Psoas muscle (tissue), 8 donors: ENCODE data around the gene SOX1. TPM values are rescaled to one million over a fixed set of nuclear protein-coding genes. Genes with fewer than 3 reads are reported as not detected.

Source experiments
- ATAC-seq, 4 donors: fragments of 200-7000 bp; cut with Tn5 transposase; one replicate each; pipeline ENCODE4 v1.9.1; 2020; ENCODE audit warnings: moderate library complexity in 3 of 4, mild to moderate bottlenecking in 2 of 4
- DNase-seq, 2 donors: peaks; one replicate each; pipeline ENCODE4 v3.0.0-alpha.2; 2020
- H3K27ac ChIP-seq: fragments of 200-600 bp; one replicate; pipeline ENCODE4 v1.8.0; 2022
- H3K27me3 ChIP-seq, 3 donors: fragments of 200-600 bp in 1 of 3; one replicate each; pipeline versions ENCODE4 v1.6.1 to v1.8.0; 2013 to 2022; ENCODE audit warnings: low read length in 2 of 3, mild to moderate bottlenecking in 2 of 3, moderate library complexity in 1 of 3; ENCODE audit not compliant: insufficient read depth in 3 of 3
- H3K36me3 ChIP-seq, 2 donors: fragments of 200-600 bp in 1 of 2; one replicate each; pipeline versions ENCODE4 v1.6.1 to v1.8.0; 2013 to 2022; ENCODE audit warnings: low read depth in 1 of 2, mild to moderate bottlenecking in 1 of 2, moderate library complexity in 1 of 2; ENCODE audit not compliant: insufficient read depth in 1 of 2
- H3K4me1 ChIP-seq: fragments of 200-600 bp; one replicate; pipeline ENCODE4 v1.8.0; 2022
- H3K4me3 ChIP-seq: fragments of 200-600 bp; one replicate; pipeline ENCODE4 v1.8.0; 2022; ENCODE audit warnings: mild to moderate bottlenecking
- H3K9me3 ChIP-seq: fragments of 200-600 bp; one replicate; pipeline ENCODE4 v1.8.0; 2022
- WGBS, 3 donors: extraction: QIAGEN DNeasy Blood & Tissue Kit; methylation state at CpG; one replicate each; pipeline versions ENCODE4 v1.1.6 to v1.1.7; 2013; 5-methylcytosine and 5-hydroxymethylcytosine counted together
- intact Hi-C, 2 donors: fragments of 100-400 bp; cut with DNase I; formaldehyde crosslinking; loops; one replicate each; pipeline versions ENCODE4 v1.11.0 to v1.14.2; 2022
- polyA plus RNA-seq, 3 donors: library from polyadenylated mRNA; stranded (reverse); fragments of 200-250 nt; gene quantifications; one replicate each; pipeline ENCODE4 v1.2.3, GENCODE V29; 2013
- total RNA-seq, 4 donors: library from RNA; stranded (reverse); fragmentation: NEBNext Ultra II Directional in 2 of 4; extraction: Animal tissue kit (Norgen Biotek cat#: 25700) in 2 of 4; gene quantifications; one replicate each; pipeline versions ENCODE4 v1.2.1 to v1.2.4, GENCODE V29; 2021 to 2023
- TF ChIP-seq, protein P1 (sequence below): fragments of 200-600 bp; IDR thresholded peaks from one replicate; pipeline ENCODE4 v1.8.0; 2022; ENCODE audit warnings: antibody characterized with exemption
- donor health status: healthy with polysubstance abuse.
- donor health status: DM: no; HTN: no; CAD: no; lungs with moderate emphysema.
- donor health status: Bipolar disorder and iron deficiency.
- donor health status: healthy.
- donor health status: DM: yes; HTN: yes; CAD: no.
- donor health status: DM: no; HTN: no; CAD: no.
- donor health status: DM: no; HTN: no; CAD: no.
- donor health status: DM: yes; HTN: yes; CAD: no.

The SOX1 gene
- total and polyA plus RNA-seq, 7 donors: not detected

DNA sequence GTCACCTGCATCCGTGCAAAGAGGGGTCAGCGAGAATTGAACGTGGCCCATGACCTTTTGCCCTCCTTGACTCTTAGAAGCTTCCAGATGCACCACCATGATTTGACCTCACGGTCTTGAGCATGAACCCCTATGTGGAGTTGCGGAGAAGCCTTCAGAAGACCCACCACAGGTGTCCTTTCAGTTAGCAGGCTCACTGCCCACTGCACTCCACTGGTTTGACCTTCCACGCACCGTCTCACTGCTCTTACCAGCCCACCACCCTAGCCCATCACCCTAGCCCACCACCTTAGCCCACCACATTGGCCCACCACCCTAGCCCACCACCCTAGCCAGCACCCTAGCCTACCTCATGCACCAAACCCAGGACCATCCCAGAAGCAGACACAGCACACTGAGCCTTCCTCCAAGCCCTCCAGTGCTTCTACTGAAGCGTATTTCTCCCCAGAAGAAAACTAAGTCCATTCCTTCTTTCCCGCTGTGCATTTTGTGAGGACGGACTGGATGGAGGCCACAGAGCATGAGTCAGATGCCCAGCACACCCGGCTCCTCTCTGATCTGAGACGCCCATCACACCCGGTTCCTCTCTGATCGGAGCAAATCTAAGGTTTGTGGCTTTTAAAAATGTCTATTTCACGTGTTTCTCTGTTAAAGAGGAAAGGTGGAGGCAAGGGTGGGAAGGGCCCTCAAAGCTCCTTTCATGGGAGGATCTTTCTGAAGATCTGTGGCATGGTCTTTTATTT lies 45.8 kb downstream of the SOX1 start:
- Histone ChIP-seq H3K4me1 (no peaks in the 10 kb centered on the region), H3K4me3 (no peak overlapping the region), H3K9me3 (no peaks in the 10 kb centered on the region), H3K36me3 (no peaks in the 10 kb centered on the region), H3K27me3 (peaks cover 3 to 32% (median 11%) of the 10 kb centered on the region in 3 donors), H3K27ac (no peak overlapping the region)
- intact Hi-C loops: no loop called here
- ATAC-seq (no peak), DNase-seq (no peak)
- TF ChIP-seq, protein P1, sequence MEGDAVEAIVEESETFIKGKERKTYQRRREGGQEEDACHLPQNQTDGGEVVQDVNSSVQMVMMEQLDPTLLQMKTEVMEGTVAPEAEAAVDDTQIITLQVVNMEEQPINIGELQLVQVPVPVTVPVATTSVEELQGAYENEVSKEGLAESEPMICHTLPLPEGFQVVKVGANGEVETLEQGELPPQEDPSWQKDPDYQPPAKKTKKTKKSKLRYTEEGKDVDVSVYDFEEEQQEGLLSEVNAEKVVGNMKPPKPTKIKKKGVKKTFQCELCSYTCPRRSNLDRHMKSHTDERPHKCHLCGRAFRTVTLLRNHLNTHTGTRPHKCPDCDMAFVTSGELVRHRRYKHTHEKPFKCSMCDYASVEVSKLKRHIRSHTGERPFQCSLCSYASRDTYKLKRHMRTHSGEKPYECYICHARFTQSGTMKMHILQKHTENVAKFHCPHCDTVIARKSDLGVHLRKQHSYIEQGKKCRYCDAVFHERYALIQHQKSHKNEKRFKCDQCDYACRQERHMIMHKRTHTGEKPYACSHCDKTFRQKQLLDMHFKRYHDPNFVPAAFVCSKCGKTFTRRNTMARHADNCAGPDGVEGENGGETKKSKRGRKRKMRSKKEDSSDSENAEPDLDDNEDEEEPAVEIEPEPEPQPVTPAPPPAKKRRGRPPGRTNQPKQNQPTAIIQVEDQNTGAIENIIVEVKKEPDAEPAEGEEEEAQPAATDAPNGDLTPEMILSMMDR: no peak
- WGBS, 3 donors: 81 to 88% (median 82%) methylated on average over 15 of the region's 15 CpGs

DNA sequence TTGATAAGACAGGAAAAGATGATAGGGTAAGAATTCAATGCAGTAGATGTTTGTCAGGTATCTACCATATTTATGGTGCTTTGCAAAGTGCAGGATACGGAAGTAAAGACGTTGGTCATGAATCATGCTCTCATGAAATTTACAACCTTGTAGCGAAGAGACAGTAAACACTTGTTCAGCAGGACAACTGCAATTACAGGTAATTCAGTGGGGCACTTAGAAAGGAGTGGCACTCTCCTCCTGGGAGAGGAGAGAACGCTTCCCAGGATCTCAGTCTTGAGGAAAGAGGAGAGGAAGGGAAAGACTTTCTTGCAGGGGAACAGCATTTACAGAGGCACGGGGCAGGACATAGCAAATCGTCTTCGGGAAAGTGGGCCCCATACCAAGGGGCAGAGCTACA lies 46.4 kb downstream of the SOX1 start:
- ATAC-seq (no peak), DNase-seq (no peak)
- WGBS, 3 donors: 53 to 67% (median 59%) methylated on average over 7 of the region's 7 CpGs
- intact Hi-C loops: no loop called here
- TF ChIP-seq, protein P1: no peak
- H3K4me1 ChIP-seq: no peaks in the 10 kb centered on the region
- H3K4me3 ChIP-seq: no peak overlapping the region
- H3K9me3 ChIP-seq: no peaks in the 10 kb centered on the region
- no peaks in the 10 kb centered on the region for H3K36me3 ChIP-seq
- H3K27ac ChIP-seq: no peak overlapping the region
- H3K27me3 ChIP-seq: peaks cover 0 to 35% (median 9%) of the 10 kb centered on the region in 3 donors

DNA sequence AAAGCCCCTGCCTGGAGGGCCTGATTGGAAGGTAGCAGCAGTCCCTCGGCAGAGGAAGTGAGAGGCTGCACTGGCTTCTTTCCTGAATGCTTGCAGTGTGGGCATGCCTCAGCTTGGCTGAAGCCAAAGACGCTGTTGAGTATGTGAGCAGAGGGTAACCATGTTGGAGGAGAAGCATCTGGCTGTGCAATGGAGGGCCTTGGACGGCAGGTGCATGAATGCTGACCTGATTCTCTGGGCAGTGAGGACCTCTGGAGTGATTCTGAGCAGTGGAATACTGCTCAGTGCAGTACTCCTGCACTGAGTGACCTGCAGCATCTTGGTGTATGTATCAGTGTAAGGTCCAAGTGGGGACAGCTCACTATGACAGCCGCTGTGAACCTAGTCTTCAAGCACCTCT lies 46.9 kb downstream of the SOX1 start:
- no peak overlapping the region for H3K4me3 ChIP-seq
- intact Hi-C loops: no loop called here
- no peaks in the 10 kb centered on the region for H3K36me3 ChIP-seq
- TF ChIP-seq, protein P1: no peak
- H3K27ac ChIP-seq: no peak overlapping the region
- H3K9me3 ChIP-seq: no peaks in the 10 kb centered on the region
- 64 to 72% (median 65%) methylated on average over 4 of the region's 4 CpGs for WGBS, 3 donors
- DNase-seq: no peak
- peaks cover 0 to 32% (median 9%) of the 10 kb centered on the region in 3 donors for H3K27me3 ChIP-seq
- no peaks in the 10 kb centered on the region for H3K4me1 ChIP-seq
- ATAC-seq: no peak

- DNase-seq: no peak
- no peaks in the 10 kb centered on the region for H3K4me1 ChIP-seq
- TF ChIP-seq, protein P1: no peak
- H3K36me3 ChIP-seq: no peaks in the 10 kb centered on the region
- H3K9me3 ChIP-seq: no peaks in the 10 kb centered on the region
- intact Hi-C loops: no loop called here
- 72 to 88% (median 81%) methylated on average over 11 of the region's 11 CpGs for WGBS, 3 donors
- no peak overlapping the region for H3K27ac ChIP-seq
- no peak overlapping the region for H3K4me3 ChIP-seq
- H3K27me3 ChIP-seq: peaks cover 0 to 27% (median 7%) of the 10 kb centered on the region in 3 donors
- no peak for ATAC-seq
Measured at GRCh38 chr13:112114391-112114790, 47.4 kb downstream of the SOX1 start.
